ENCODE data around the gene WDFY4.

The WDFY4 gene

GRCh38 chr10:48839809-48840679, 155.4 kb downstream of the WDFY4 start:
- TF ChIP-seq CTCF (conservative IDR thresholded peaks at IDR 0.05) (no peak), ZFX (IDR thresholded peaks at IDR 0.05) (no peak)
- no peak overlapping the region for H3K27ac ChIP-seq

GRCh38 chr10:48842231-48842630, 157.6 kb downstream of the WDFY4 start:
- H3K27ac ChIP-seq: no peak overlapping the region
- TF ChIP-seq CTCF (conservative IDR thresholded peaks at IDR 0.05) (no peak), ZFX (IDR thresholded peaks at IDR 0.05) (no peak)

- TF ChIP-seq ZFX (IDR thresholded peaks at IDR 0.05): no peak
- no peak for TF ChIP-seq CTCF (conservative IDR thresholded peaks at IDR 0.05)
- no peak overlapping the region for H3K27ac ChIP-seq
Observed at GRCh38 chr10:48843198-48843597, 158.5 kb downstream of the WDFY4 start.

- TF ChIP-seq ZFX (IDR thresholded peaks at IDR 0.05) (no peak), CTCF (conservative IDR thresholded peaks at IDR 0.05) (no peak)
Observed at GRCh38 chr10:48844616-48845015, 159.9 kb downstream of the WDFY4 start.

GRCh38 chr10:48845512-48845911, 160.8 kb downstream of the WDFY4 start:
- TF ChIP-seq CTCF (conservative IDR thresholded peaks at IDR 0.05) (no peak), ZFX (IDR thresholded peaks at IDR 0.05) (no peak)
- H3K27ac ChIP-seq: no peak overlapping the region

More at GRCh38 chr10:48844616-48845015, 159.9 kb downstream of the WDFY4 start:
- H3K27ac ChIP-seq: no peak overlapping the region

GRCh38 chr10:48847691-48848090, 163.0 kb downstream of the WDFY4 start:
- H3K27ac ChIP-seq: no peak overlapping the region
- TF ChIP-seq CTCF (conservative IDR thresholded peaks at IDR 0.05) (no peak), ZFX (IDR thresholded peaks at IDR 0.05) (no peak)

- no peak overlapping the region for H3K27ac ChIP-seq
- TF ChIP-seq CTCF (conservative IDR thresholded peaks at IDR 0.05): no peak
- no peak for TF ChIP-seq ZFX (IDR thresholded peaks at IDR 0.05)
Observed at GRCh38 chr10:48856855-48857254, 172.2 kb downstream of the WDFY4 start.

Data from C4-2B (cell line).